ENCODE data around the gene USP6. TPM values are rescaled to one million over a fixed set of nuclear protein-coding genes. Genes with fewer than 3 reads are reported as not detected.
"Not testable (repeated sequence)": the region's sequence is repeated elsewhere in the genome, so short reads cannot be mapped to it uniquely, and the experiment has no call there.

The USP6 gene
- total RNA-seq, 2 donors from 2014 or later = 0.18 TPM; not detected in 1

- no peak for ATAC-seq
- Mint-ChIP-seq H3K36me3 (no peaks in the 10 kb centered on the region), H3K27ac (no peak overlapping the region), H3K9me3 (no peaks in the 10 kb centered on the region)
- DNase-seq (ENCODE audit: low spot score in 2 of 2) = peak in 1 of 2 donors; percentile 50
Observed at GRCh38 chr17:5138616-5139457, 23.0 kb downstream of the USP6 start.

GRCh38 chr17:5139458-5139732 is 23.6 kb downstream of the USP6 start:
- Mint-ChIP-seq H3K9me3 (no peaks in the 10 kb centered on the region), H3K27ac (no peak overlapping the region), H3K36me3 (no peaks in the 10 kb centered on the region)
- DNase-seq (ENCODE audit: low spot score in 2 of 2) = no peak
- ATAC-seq = no peak

- H3K9me3 Mint-ChIP-seq; DNase-seq (ENCODE audit: low spot score in 2 of 2): not testable (repeated sequence)
Observed at GRCh38 chr17:5142877-5143276, 27.0 kb downstream of the USP6 start.

GRCh38 chr17:5146122-5146521 is 30.3 kb downstream of the USP6 start:
- not testable (repeated sequence) for H3K27ac Mint-ChIP-seq; DNase-seq (ENCODE audit: low spot score in 2 of 2); H3K9me3 Mint-ChIP-seq; ATAC-seq; H3K36me3 Mint-ChIP-seq

More at GRCh38 chr17:5142877-5143276, 27.0 kb downstream of the USP6 start:
- H3K36me3 Mint-ChIP-seq, ATAC-seq, H3K27ac Mint-ChIP-seq: not testable (repeated sequence)

- not testable (repeated sequence) for ATAC-seq, H3K36me3 Mint-ChIP-seq, H3K9me3 Mint-ChIP-seq
Observed at GRCh38 chr17:5160702-5161101, 44.9 kb downstream of the USP6 start.

GRCh38 chr17:5161793-5162192 is 46.0 kb downstream of the USP6 start:
- H3K27ac Mint-ChIP-seq; H3K36me3 Mint-ChIP-seq; H3K9me3 Mint-ChIP-seq; ATAC-seq; DNase-seq (ENCODE audit: low spot score in 2 of 2): not testable (repeated sequence)

More at GRCh38 chr17:5160702-5161101, 44.9 kb downstream of the USP6 start:
- not testable (repeated sequence) for H3K27ac Mint-ChIP-seq; DNase-seq (ENCODE audit: low spot score in 2 of 2)

GRCh38 chr17:5164436-5164835 is 48.6 kb downstream of the USP6 start:
- no peak for ATAC-seq
- Mint-ChIP-seq H3K27ac (no peak overlapping the region), H3K9me3 (no peaks in the 10 kb centered on the region), H3K36me3 (no peaks in the 10 kb centered on the region)
- no peak for DNase-seq (ENCODE audit: low spot score in 2 of 2)

GRCh38 chr17:5165791-5166564 is 50.1 kb downstream of the USP6 start:
- not testable (repeated sequence) for H3K27ac Mint-ChIP-seq; H3K9me3 Mint-ChIP-seq; H3K36me3 Mint-ChIP-seq; DNase-seq (ENCODE audit: low spot score in 2 of 2); ATAC-seq

- peaks cover 15 to 18% of the 10 kb centered on the region in 2 donors for H3K9me3 Mint-ChIP-seq
- H3K27ac Mint-ChIP-seq; ATAC-seq; DNase-seq (ENCODE audit: low spot score in 2 of 2): not testable (repeated sequence)
- peaks cover 20 to 44% of the 10 kb centered on the region in 2 donors for H3K36me3 Mint-ChIP-seq
Observed at GRCh38 chr17:5175027-5175426, 59.2 kb downstream of the USP6 start.

- H3K36me3 Mint-ChIP-seq = peaks cover 53 to 80% of the 10 kb centered on the region in 2 donors
- ATAC-seq (no peak), DNase-seq (ENCODE audit: low spot score in 2 of 2) (no peak)
- H3K9me3 Mint-ChIP-seq = peaks cover 44 to 46% of the 10 kb centered on the region in 2 donors
- no peak overlapping the region for H3K27ac Mint-ChIP-seq
Observed at GRCh38 chr17:5179003-5179402, 63.2 kb downstream of the USP6 start.

- Mint-ChIP-seq H3K9me3 (peaks cover 53 to 57% of the 10 kb centered on the region in 2 donors), H3K27ac (no peak overlapping the region), H3K36me3 (peaks cover 62 to 88% of the 10 kb centered on the region in 2 donors)
- ATAC-seq (no peak), DNase-seq (ENCODE audit: low spot score in 2 of 2) (no peak)
Observed at GRCh38 chr17:5181509-5182305, 65.9 kb downstream of the USP6 start.

GRCh38 chr17:5182597-5183409 is 67.0 kb downstream of the USP6 start:
- Mint-ChIP-seq H3K9me3 (peaks cover 60% of the 10 kb centered on the region in 2 donors), H3K27ac (peak overlapping the region in 1 of 2 donors; percentile 41), H3K36me3 (peaks cover 67 to 92% of the 10 kb centered on the region in 2 donors)
- ATAC-seq (no peak), DNase-seq (ENCODE audit: low spot score in 2 of 2) (no peak)

- DNase-seq (ENCODE audit: low spot score in 2 of 2) (no peak), ATAC-seq (no peak)
- Mint-ChIP-seq H3K9me3 (peaks cover 59 to 62% of the 10 kb centered on the region in 2 donors), H3K36me3 (peaks cover 73 to 96% of the 10 kb centered on the region in 2 donors), H3K27ac (peak overlapping the region in 1 of 2 donors; percentile 41)
Observed at GRCh38 chr17:5183410-5183793, 67.6 kb downstream of the USP6 start.

- H3K9me3 Mint-ChIP-seq = peaks cover 55 to 64% of the 10 kb centered on the region in 2 donors
- no peak overlapping the region for H3K27ac Mint-ChIP-seq
- H3K36me3 Mint-ChIP-seq = peaks cover 75 to 92% of the 10 kb centered on the region in 2 donors
- DNase-seq (ENCODE audit: low spot score in 2 of 2) (no peak), ATAC-seq (no peak)
Observed at GRCh38 chr17:5184288-5184687, 68.5 kb downstream of the USP6 start.

- peak; percentile 99 to 100 for ATAC-seq
- H3K27ac Mint-ChIP-seq = peak within 1 kb of the TSS; percentile 92 to 93
- H3K9me3 Mint-ChIP-seq = peaks cover 19 to 22% of the 10 kb centered on the region in 2 donors
- DNase-seq (ENCODE audit: low spot score in 2 of 2) = peak; percentile 97 to 98
- H3K36me3 Mint-ChIP-seq = peaks cover 48 to 49% of the 10 kb centered on the region in 2 donors
Observed at GRCh38 chr17:5191541-5192417, 75.9 kb downstream of the USP6 start, which contains the start of gene ZNF594. Gene ZNF594, minus strand, starts transcription at chr17:5191868. Its CDS starts 7,612 bp downstream, at chr17:5184256.
